GM12878 (cell line): ENCODE data around the gene GRIK5. TPM values are rescaled to one million over a fixed set of nuclear protein-coding genes. Genes with fewer than 3 reads are reported as not detected.
A peak's percentile ranks its signal among the peaks of the same experiment; 100 is the strongest.

ENCODE experiments used
- ASH2L ChIP-seq: fragments of 300-600, 200-600 bp; sonication (generic); IDR thresholded peaks from 2 replicates; pipeline ENCODE4 v1.6.1; 2017; ENCODE audit warnings: low read depth, mild to moderate bottlenecking, borderline replicate concordance
- BRCA1 ChIP-seq: IDR thresholded peaks from 2 replicates; pipeline ENCODE4 v1.6.1; 2011; ENCODE audit warnings: low read depth, low read length, improper control_type of control experiment
- CHD2 ChIP-seq: IDR thresholded peaks from 2 replicates; pipeline ENCODE4 v1.6.1; 2011; ENCODE audit warnings: low read depth, low read length, improper control_type of control experiment, borderline replicate concordance
- CREB1 ChIP-seq: IDR thresholded peaks from 2 replicates; pipeline ENCODE4 v1.6.1; 2012; ENCODE audit warnings: low read depth, mild to moderate bottlenecking, inconsistent platforms
- EZH2 ChIP-seq: IDR thresholded peaks from 2 replicates; pipeline ENCODE4 v1.6.1; 2012; ENCODE audit warnings: low read depth, mild to moderate bottlenecking, control low read depth, inconsistent platforms, low read length, borderline replicate concordance; ENCODE audit not compliant: control insufficient read depth
- FOS ChIP-seq: IDR thresholded peaks from 3 replicates; pipeline ENCODE4 v1.6.1; 2011; ENCODE audit warnings: borderline replicate concordance; ENCODE audit not compliant: insufficient read length; ENCODE audit errors: extremely low read depth
- GATAD2B ChIP-seq: fragments of 450-650 bp; conservative IDR thresholded peaks from 2 replicates; pipeline ENCODE4 v1.6.1; 2017; ENCODE audit warnings: low read depth, mild to moderate bottlenecking, moderate library complexity
- HDAC6 ChIP-seq: fragments of 200-600 bp; sonication (generic); IDR thresholded peaks from one replicate; pipeline ENCODE4 v1.8.0; 2017; ENCODE audit warnings: antibody characterized with exemption; ENCODE audit not compliant: unreplicated experiment
- IKZF2 ChIP-seq, 2 experiments: fragments of 450-650 bp; IDR thresholded peaks; 2 replicates each; pipeline ENCODE4 v1.6.1; 2017; ENCODE audit warnings: mild to moderate bottlenecking in 2 of 2, moderate library complexity in 2 of 2
- MEF2A ChIP-seq: IDR thresholded peaks from 2 replicates; pipeline ENCODE4 v1.6.1; 2011; ENCODE audit warnings: low read depth, mild to moderate bottlenecking, low read length, moderate library complexity; ENCODE audit not compliant: insufficient read depth
- MEF2B ChIP-seq: fragments of 450-650 bp; IDR thresholded peaks from 2 replicates; pipeline ENCODE4 v1.6.1; 2018; ENCODE audit warnings: mild to moderate bottlenecking, moderate library complexity; ENCODE audit not compliant: partially characterized antibody, poor library complexity, severe bottlenecking
- MYC ChIP-seq: IDR thresholded peaks from 2 replicates; pipeline ENCODE4 v1.6.1; 2011; ENCODE audit warnings: mild to moderate bottlenecking, low read length, moderate library complexity, inconsistent platforms; ENCODE audit not compliant: insufficient read depth, insufficient replicate concordance, insufficient read length, severe bottlenecking
- NBN ChIP-seq: fragments of 450-650 bp; IDR thresholded peaks from 2 replicates; pipeline ENCODE4 v1.6.1; 2016
- POLR2AphosphoS5 ChIP-seq: IDR thresholded peaks from 2 replicates; pipeline ENCODE4 v1.6.1; 2011; ENCODE audit warnings: mild to moderate bottlenecking, low read length, inconsistent platforms
- RB1 ChIP-seq: fragments of 450-650 bp; formaldehyde crosslinking; IDR thresholded peaks from 2 replicates; pipeline ENCODE4 v1.6.1; 2017; ENCODE audit warnings: mild to moderate bottlenecking, borderline replicate concordance
- RCOR1 ChIP-seq: conservative IDR thresholded peaks from 2 replicates; pipeline ENCODE4 v1.6.1; 2012; ENCODE audit warnings: low read depth, low read length, improper control_type of control experiment
- SP1 ChIP-seq: IDR thresholded peaks from one replicate; pipeline ENCODE4 v1.6.1; 2011; ENCODE audit warnings: low read depth, low read length
- SREBF1 ChIP-seq: IDR thresholded peaks from 2 replicates; pipeline ENCODE4 v1.6.1; 2012; ENCODE audit warnings: mild to moderate bottlenecking, low read length
- STAT3 ChIP-seq: IDR thresholded peaks from 2 replicates; pipeline ENCODE4 v1.6.1; 2011; ENCODE audit warnings: low read depth, low read length, improper control_type of control experiment
- TARDBP ChIP-seq: IDR thresholded peaks from 2 replicates; pipeline ENCODE4 v1.6.1; 2016; ENCODE audit warnings: borderline replicate concordance
- TCF3 ChIP-seq: IDR thresholded peaks from 2 replicates; pipeline ENCODE4 v1.6.1; 2012; ENCODE audit warnings: low read depth, mild to moderate bottlenecking, low read length, borderline replicate concordance; ENCODE audit not compliant: insufficient read depth
- WRNIP1 ChIP-seq: IDR thresholded peaks from 2 replicates; pipeline ENCODE4 v1.6.1; 2011; ENCODE audit warnings: low read depth, low read length, improper control_type of control experiment, borderline replicate concordance
- YY1 ChIP-seq: IDR thresholded peaks from 2 replicates; pipeline ENCODE4 v1.6.1; 2011; ENCODE audit warnings: low read depth, mild to moderate bottlenecking, low read length
- ZBED1 ChIP-seq: IDR thresholded peaks from 2 replicates; pipeline ENCODE4 v1.6.1; 2016; ENCODE audit warnings: borderline replicate concordance
- ZNF207 ChIP-seq: fragments of 450-650 bp; IDR thresholded peaks from 2 replicates; pipeline ENCODE4 v1.6.1; 2014; ENCODE audit warnings: antibody characterized with exemption, mild to moderate bottlenecking, borderline replicate concordance
- ZNF384 ChIP-seq: IDR thresholded peaks from 2 replicates; pipeline ENCODE4 v1.6.1; 2012; ENCODE audit warnings: low read depth, mild to moderate bottlenecking, low read length, improper control_type of control experiment, borderline replicate concordance
- ZZZ3 ChIP-seq: IDR thresholded peaks from 2 replicates; pipeline ENCODE4 v1.6.1; 2011; ENCODE audit warnings: low read depth; ENCODE audit not compliant: control insufficient read depth, insufficient read length
- polyA plus RNA-seq, 11 experiments: library from polyadenylated mRNA; depleted of rRNA in 4 of 11; unstranded in 6 of 11; stranded (reverse) in 5 of 11; fragments of >200 nt; fragmentation: Nextera tagmentation in 4 of 11; fragmentation: Illumina TruSeq in 1 of 11; extraction: Ambion mirVana in 4 of 11; extraction: Trizol in 1 of 11; gene quantifications; 1 replicate in 1 of 11; 2 replicates in 10 of 11; pipeline versions ENCODE4 v1.2.1 to v1.2.3, GENCODE V29; 2011 to 2016; ENCODE audit warnings: inconsistent platforms in 2 of 11, missing spikeins in 2 of 11, low read depth in 1 of 11
- total RNA-seq, 4 experiments: library from RNA; depleted of rRNA in 3 of 4; stranded (reverse); fragments of >200 nt in 3 of 4; fragmentation: Illumina TruSeq in 1 of 4; extraction: Trizol in 1 of 4; gene quantifications; 2 replicates each; pipeline versions ENCODE4 v1.2.1 to v1.2.3, GENCODE V29; 2013 to 2021
- TF ChIP-seq, protein P1 (sequence below): fragments of 450-650 bp; IDR thresholded peaks from 2 replicates; pipeline ENCODE4 v1.6.1; 2017; ENCODE audit warnings: low read depth, mild to moderate bottlenecking, moderate library complexity
- TF ChIP-seq, protein P2 (sequence below): IDR thresholded peaks from 2 replicates; pipeline ENCODE4 v1.6.1; 2012; ENCODE audit warnings: low read depth, low read length, improper control_type of control experiment
- TF ChIP-seq, protein P3 (sequence below): fragments of 450-650 bp; IDR thresholded peaks from 2 replicates; pipeline ENCODE4 v1.6.1; 2016; ENCODE audit warnings: mild to moderate bottlenecking

GRIK5 gene
- total and polyA plus RNA-seq, 10 of the 15 experiments (the other 5 are each of a cell fraction or from before 2014, with no cell fraction given): 0.03 to 0.23 (median 0.07) TPM; not detected in 3

DNA sequence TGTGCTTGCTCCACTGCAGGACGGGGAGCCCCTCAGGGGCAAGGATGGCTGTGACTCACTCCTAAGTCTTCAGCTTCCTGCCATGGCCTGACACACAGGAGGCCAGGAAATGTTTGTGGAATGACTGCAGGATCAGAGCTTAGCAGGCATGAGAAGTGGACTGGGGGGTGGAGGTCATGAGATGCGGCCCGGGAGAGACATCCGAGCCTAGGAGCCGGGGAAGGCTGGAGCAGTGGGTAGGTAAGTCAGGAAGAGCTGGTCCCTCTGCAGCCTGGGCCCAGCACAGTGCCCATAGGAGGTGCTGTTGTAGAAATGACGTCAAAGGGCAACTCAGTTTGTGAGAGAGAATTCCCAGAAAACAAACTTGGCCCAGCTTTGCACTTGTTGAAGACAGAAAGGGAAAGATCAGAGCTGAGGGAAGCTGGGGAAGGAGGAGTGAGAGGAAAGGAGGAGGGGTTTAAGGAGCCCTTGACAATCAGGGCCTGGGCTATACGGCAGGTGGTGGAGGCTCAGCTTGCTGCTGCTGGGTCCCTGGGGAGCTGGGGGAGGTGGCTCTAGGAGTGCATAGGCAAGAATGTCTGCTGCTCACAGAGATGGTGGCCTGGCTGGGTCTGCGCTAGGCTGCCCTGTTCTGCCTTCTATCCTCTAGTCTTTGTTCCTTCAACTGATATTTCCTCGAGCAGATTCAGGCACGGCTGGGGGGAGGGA is 43.8 kb upstream of the GRIK5 start (continued):
- 0 out of 2 replicates have a peak, but pooled peaks have one; percentile 26 for TF ChIP-seq GATAD2B
- no peak for TF ChIP-seq ZNF384
- TF ChIP-seq, protein P1, sequence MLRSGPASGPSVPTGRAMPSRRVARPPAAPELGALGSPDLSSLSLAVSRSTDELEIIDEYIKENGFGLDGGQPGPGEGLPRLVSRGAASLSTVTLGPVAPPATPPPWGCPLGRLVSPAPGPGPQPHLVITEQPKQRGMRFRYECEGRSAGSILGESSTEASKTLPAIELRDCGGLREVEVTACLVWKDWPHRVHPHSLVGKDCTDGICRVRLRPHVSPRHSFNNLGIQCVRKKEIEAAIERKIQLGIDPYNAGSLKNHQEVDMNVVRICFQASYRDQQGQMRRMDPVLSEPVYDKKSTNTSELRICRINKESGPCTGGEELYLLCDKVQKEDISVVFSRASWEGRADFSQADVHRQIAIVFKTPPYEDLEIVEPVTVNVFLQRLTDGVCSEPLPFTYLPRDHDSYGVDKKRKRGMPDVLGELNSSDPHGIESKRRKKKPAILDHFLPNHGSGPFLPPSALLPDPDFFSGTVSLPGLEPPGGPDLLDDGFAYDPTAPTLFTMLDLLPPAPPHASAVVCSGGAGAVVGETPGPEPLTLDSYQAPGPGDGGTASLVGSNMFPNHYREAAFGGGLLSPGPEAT: 0 out of 2 replicates have a peak, but pooled peaks have one; percentile 16
- no peak for TF ChIP-seq POLR2AphosphoS5
- peak; percentile 58; the same call in 1 of the 2 replicates for TF ChIP-seq CHD2
- TF ChIP-seq EZH2: no peak
- no peak for TF ChIP-seq SP1
- no peak for TF ChIP-seq BRCA1
- peak; percentile 73; the same call in 1 of the 2 replicates for TF ChIP-seq CREB1
- no peak for TF ChIP-seq STAT3
- peak; percentile 76; the same call in 1 of the 2 replicates for TF ChIP-seq TCF3
- peak; percentile 64; the same call in 1 of the 2 replicates for TF ChIP-seq NBN
- peak; percentile 14; the same call in 1 of the 2 replicates for TF ChIP-seq YY1
- TF ChIP-seq MEF2B: peak; percentile 99
- TF ChIP-seq ZBED1: no peak
- no peak for TF ChIP-seq RCOR1
- TF ChIP-seq RB1: peak; percentile 33; the same call in 1 of the 2 replicates
- no peak for TF ChIP-seq SREBF1
- TF ChIP-seq ZZZ3: no peak
- no peak for TF ChIP-seq ZNF207
- TF ChIP-seq TARDBP: 0 out of 2 replicates have a peak, but pooled peaks have one; percentile 25
- no peak for TF ChIP-seq HDAC6
- TF ChIP-seq MEF2A: no peak
- TF ChIP-seq, protein P2, sequence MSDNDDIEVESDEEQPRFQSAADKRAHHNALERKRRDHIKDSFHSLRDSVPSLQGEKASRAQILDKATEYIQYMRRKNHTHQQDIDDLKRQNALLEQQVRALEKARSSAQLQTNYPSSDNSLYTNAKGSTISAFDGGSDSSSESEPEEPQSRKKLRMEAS: no peak
- TF ChIP-seq IKZF2 (IDR thresholded peaks at IDR 0.05): peak; percentile 48; a peak in 3 of 4 replicates
- TF ChIP-seq MYC: no peak
- TF ChIP-seq ASH2L: no peak
- no peak for TF ChIP-seq WRNIP1
- TF ChIP-seq, protein P3, sequence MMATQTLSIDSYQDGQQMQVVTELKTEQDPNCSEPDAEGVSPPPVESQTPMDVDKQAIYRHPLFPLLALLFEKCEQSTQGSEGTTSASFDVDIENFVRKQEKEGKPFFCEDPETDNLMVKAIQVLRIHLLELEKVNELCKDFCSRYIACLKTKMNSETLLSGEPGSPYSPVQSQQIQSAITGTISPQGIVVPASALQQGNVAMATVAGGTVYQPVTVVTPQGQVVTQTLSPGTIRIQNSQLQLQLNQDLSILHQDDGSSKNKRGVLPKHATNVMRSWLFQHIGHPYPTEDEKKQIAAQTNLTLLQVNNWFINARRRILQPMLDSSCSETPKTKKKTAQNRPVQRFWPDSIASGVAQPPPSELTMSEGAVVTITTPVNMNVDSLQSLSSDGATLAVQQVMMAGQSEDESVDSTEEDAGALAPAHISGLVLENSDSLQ: no peak
- TF ChIP-seq FOS: no peak
